HUES64 (cell line): ENCODE measurements around the gene OR1F1. TPM values are rescaled to one million over a fixed set of nuclear protein-coding genes. Genes with fewer than 3 reads are reported as not detected.
"Not testable (repeated sequence)": the region's sequence is repeated elsewhere in the genome, so short reads cannot be mapped to it uniquely, and the experiment has no call there.

Experiments
- H3K27ac ChIP-seq: 2 replicates; pipeline ENCODE4 v1.7.0; 2013; ENCODE audit warnings: low read depth, low read length, inconsistent platforms
- H3K27me3 ChIP-seq: 2 replicates; pipeline ENCODE4 v1.6.1; 2013; ENCODE audit warnings: mild to moderate bottlenecking, low read length; ENCODE audit not compliant: insufficient read depth
- H3K36me3 ChIP-seq: 2 replicates; pipeline ENCODE4 v1.6.1; 2013; ENCODE audit warnings: mild to moderate bottlenecking, low read length; ENCODE audit not compliant: insufficient read depth
- H3K4me1 ChIP-seq: 2 replicates; pipeline ENCODE4 v1.6.1; 2013; ENCODE audit warnings: mild to moderate bottlenecking, low read length, moderate library complexity; ENCODE audit not compliant: insufficient read depth
- H3K4me3 ChIP-seq: 2 replicates; pipeline ENCODE4 v1.5.1; 2013; ENCODE audit warnings: mild to moderate bottlenecking, low read length, moderate library complexity
- H3K9ac ChIP-seq: 2 replicates; pipeline ENCODE4 v1.6.1; 2013; ENCODE audit warnings: mild to moderate bottlenecking, low read depth, low read length
- H3K9me3 ChIP-seq: 2 replicates; pipeline ENCODE4 v1.6.1; 2013; ENCODE audit warnings: low read depth, low read length; ENCODE audit not compliant: insufficient read depth
- WGBS: fragments of 150-250, 120-280 bp; methylation state at CpG from one replicate; pipeline ENCODE4 v1.1.7; 2013; ENCODE audit warnings: missing lambda C conversion rate; 5-methylcytosine and 5-hydroxymethylcytosine counted together
- polyA plus RNA-seq, 2 experiments: library from polyadenylated mRNA; stranded (reverse); fragments of 50-300 nt; gene quantifications; one replicate each; pipeline ENCODE4 v1.2.3, GENCODE V29; 2013

OR1F1 gene
- not detected for polyA plus RNA-seq (2013, experiment 1 of 2)
- polyA plus RNA-seq (2013, experiment 2 of 2): not detected

- Histone ChIP-seq H3K9me3 (no peaks in the 10 kb centered on the region), H3K4me3 (peak within 1 kb of the TSS; percentile 88), H3K36me3 (no peaks in the 10 kb centered on the region), H3K4me1 (peaks cover 3% of the 10 kb centered on the region; the same call in 1 of the 2 replicates), H3K9ac (peak within 1 kb of the TSS; percentile 65), H3K27me3 (peaks cover 56% of the 10 kb centered on the region), H3K27ac (no peak within 1 kb of the TSS)
- under 1% methylated on average over 46 of the region's 51 CpGs for WGBS
Measured at GRCh38 chr16:3187798-3188674, at the start of gene OR1F1. Gene OR1F1 (plus strand): TSS chr16:3188204.

GRCh38 chr16:3138342-3138741 is 49.7 kb upstream of the OR1F1 start:
- Histone ChIP-seq H3K36me3 (peaks cover 21% of the 10 kb centered on the region), H3K4me3 (no peak overlapping the region), H3K27ac (no peak overlapping the region), H3K4me1 (no peaks in the 10 kb centered on the region), H3K9me3 (no peaks in the 10 kb centered on the region), H3K9ac (no peak overlapping the region), H3K27me3 (no peaks in the 10 kb centered on the region)
- 93% methylated on average over 21 of the region's 21 CpGs for WGBS

- no peak overlapping the region for H3K27ac ChIP-seq
- no peaks in the 10 kb centered on the region for H3K4me1 ChIP-seq
- H3K4me3 ChIP-seq: no peak overlapping the region
- H3K36me3 ChIP-seq: peaks cover 21% of the 10 kb centered on the region
- 92% methylated on average over 14 of the region's 14 CpGs for whole genome bisulfite sequencing
- no peak overlapping the region for H3K9ac ChIP-seq
- no peaks in the 10 kb centered on the region for H3K9me3 ChIP-seq
- H3K27me3 ChIP-seq: no peaks in the 10 kb centered on the region; the same call in 1 of the 2 replicates
Measured at GRCh38 chr16:3138823-3139426, 49.1 kb upstream of the OR1F1 start.

GRCh38 chr16:3139561-3139960 is 48.4 kb upstream of the OR1F1 start:
- H3K9me3 ChIP-seq, H3K4me3 ChIP-seq, H3K27me3 ChIP-seq, H3K9ac ChIP-seq, H3K4me1 ChIP-seq, H3K27ac ChIP-seq: not testable (repeated sequence)
- 95% methylated on average over 9 of the region's 9 CpGs for WGBS
- peaks cover 21% of the 10 kb centered on the region for H3K36me3 ChIP-seq

- H3K4me1 ChIP-seq: no peaks in the 10 kb centered on the region
- WGBS: 97% methylated on average over 69 of the region's 69 CpGs
- H3K9me3 ChIP-seq: no peaks in the 10 kb centered on the region
- no peak overlapping the region for H3K9ac ChIP-seq
- H3K27ac ChIP-seq: no peak overlapping the region
- no peaks in the 10 kb centered on the region; the same call in 1 of the 2 replicates for H3K27me3 ChIP-seq
- H3K4me3 ChIP-seq: no peak overlapping the region
- peaks cover 21% of the 10 kb centered on the region for H3K36me3 ChIP-seq
Measured at GRCh38 chr16:3140603-3141427, 47.2 kb upstream of the OR1F1 start.

GRCh38 chr16:3141781-3142311 is 46.2 kb upstream of the OR1F1 start:
- peaks cover 21% of the 10 kb centered on the region for H3K36me3 ChIP-seq
- H3K27me3 ChIP-seq: no peaks in the 10 kb centered on the region; the same call in 1 of the 2 replicates
- no peak overlapping the region for H3K27ac ChIP-seq
- no peak overlapping the region for H3K4me3 ChIP-seq
- H3K4me1 ChIP-seq: no peaks in the 10 kb centered on the region
- H3K9me3 ChIP-seq: no peaks in the 10 kb centered on the region
- H3K9ac ChIP-seq: no peak overlapping the region
- WGBS: 95% methylated on average over 23 of the region's 23 CpGs

- H3K27me3 ChIP-seq: peaks cover 1% of the 10 kb centered on the region
- no peaks in the 10 kb centered on the region for H3K4me1 ChIP-seq
- H3K9ac ChIP-seq: no peak overlapping the region
- H3K36me3 ChIP-seq: peaks cover 21% of the 10 kb centered on the region
- 95% methylated on average over 22 of the region's 22 CpGs for WGBS
- no peak overlapping the region for H3K4me3 ChIP-seq
- H3K27ac ChIP-seq: no peak overlapping the region
- no peaks in the 10 kb centered on the region for H3K9me3 ChIP-seq
Measured at GRCh38 chr16:3142327-3142726, 45.7 kb upstream of the OR1F1 start.

GRCh38 chr16:3142770-3143169 is 45.2 kb upstream of the OR1F1 start:
- 94% methylated on average over 13 of the region's 13 CpGs for WGBS
- H3K9me3 ChIP-seq: no peaks in the 10 kb centered on the region
- H3K36me3 ChIP-seq: peaks cover 21% of the 10 kb centered on the region
- no peak overlapping the region for H3K4me3 ChIP-seq
- peaks cover 6% of the 10 kb centered on the region for H3K27me3 ChIP-seq
- H3K4me1 ChIP-seq: no peaks in the 10 kb centered on the region
- no peak overlapping the region for H3K27ac ChIP-seq
- no peak overlapping the region for H3K9ac ChIP-seq

- Histone ChIP-seq H3K27me3 (peaks cover 10% of the 10 kb centered on the region), H3K4me1 (no peaks in the 10 kb centered on the region), H3K9me3 (no peaks in the 10 kb centered on the region), H3K36me3 (peaks cover 21% of the 10 kb centered on the region), H3K9ac (no peak overlapping the region), H3K4me3 (no peak overlapping the region), H3K27ac (no peak overlapping the region)
- 93% methylated on average over 11 of the region's 11 CpGs for WGBS
Measured at GRCh38 chr16:3143189-3143588, 44.8 kb upstream of the OR1F1 start.

GRCh38 chr16:3143598-3144320 is 44.2 kb upstream of the OR1F1 start:
- Histone ChIP-seq H3K36me3 (peaks cover 21% of the 10 kb centered on the region), H3K27me3 (peaks cover 16% of the 10 kb centered on the region), H3K9ac (no peak overlapping the region), H3K4me1 (no peaks in the 10 kb centered on the region), H3K27ac (no peak overlapping the region), H3K9me3 (no peaks in the 10 kb centered on the region), H3K4me3 (no peak overlapping the region)
- 88% methylated on average over 23 of the region's 23 CpGs for WGBS
